NCI-H526 (cell line): ENCODE measurements around the gene IZUMO4.
"Not testable (repeated sequence)": the region's sequence is repeated elsewhere in the genome, so short reads cannot be mapped to it uniquely, and the experiment has no call there.

Source experiments
- DNase-seq, 2 experiments: peaks; one replicate each; lab custom pipeline; 2025; lab: John Stamatoyannopoulos, UW

Gene IZUMO4

GRCh38 chr19:2081873-2082810, 14.6 kb upstream of the IZUMO4 start:
- no peak for DNase-seq

- no peak for DNase-seq
Measured at GRCh38 chr19:2083174-2083854, 13.4 kb upstream of the IZUMO4 start.

DNA sequence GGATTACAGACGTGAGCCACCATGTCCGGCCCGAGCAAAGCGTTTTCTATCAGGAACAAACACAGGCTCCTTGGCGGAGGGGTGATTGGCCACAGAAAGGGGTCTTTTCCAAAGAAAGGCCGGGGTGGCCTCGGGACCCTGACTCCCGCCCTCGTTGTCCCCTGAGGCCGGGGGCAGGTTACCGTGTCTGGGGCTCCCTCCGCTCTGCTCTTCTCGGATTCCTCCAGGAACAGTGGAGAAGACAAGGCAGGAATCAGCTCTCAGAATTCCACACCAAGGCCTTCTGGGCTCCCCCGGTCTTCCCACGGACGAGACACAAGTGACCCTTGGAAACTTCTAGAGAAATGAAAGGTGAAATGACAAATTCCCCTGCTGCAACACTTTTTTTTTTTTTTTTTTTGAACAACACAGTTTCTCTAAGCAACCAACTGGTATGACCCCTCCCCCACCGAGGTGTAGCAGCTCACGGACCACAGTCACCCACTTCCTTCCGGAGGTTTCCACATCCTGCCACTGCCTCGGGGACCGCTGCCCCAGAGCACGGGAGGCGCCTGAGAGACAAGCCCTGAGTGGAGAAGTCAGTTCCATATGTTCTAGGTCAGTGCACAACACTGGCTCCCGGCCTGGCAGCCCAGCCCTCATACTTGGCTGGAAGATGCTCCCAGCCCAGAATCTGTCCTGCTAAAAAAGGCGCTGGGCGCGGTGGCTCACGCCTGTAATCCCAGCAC, 11.6 kb upstream of the IZUMO4 start:
- no peak for DNase-seq

- DNase-seq: not testable (repeated sequence)
Measured at GRCh38 chr19:2086695-2087620, 9.8 kb upstream of the IZUMO4 start.

GRCh38 chr19:2087621-2088100, 9.1 kb upstream of the IZUMO4 start:
- DNase-seq: no peak

GRCh38 chr19:2089001-2089711, 7.6 kb upstream of the IZUMO4 start:
- no peak for DNase-seq

GRCh38 chr19:2089727-2090053, 7.0 kb upstream of the IZUMO4 start:
- DNase-seq: no peak

GRCh38 chr19:2091926-2092525, 4.7 kb upstream of the IZUMO4 start:
- DNase-seq: not testable (repeated sequence)

DNA sequence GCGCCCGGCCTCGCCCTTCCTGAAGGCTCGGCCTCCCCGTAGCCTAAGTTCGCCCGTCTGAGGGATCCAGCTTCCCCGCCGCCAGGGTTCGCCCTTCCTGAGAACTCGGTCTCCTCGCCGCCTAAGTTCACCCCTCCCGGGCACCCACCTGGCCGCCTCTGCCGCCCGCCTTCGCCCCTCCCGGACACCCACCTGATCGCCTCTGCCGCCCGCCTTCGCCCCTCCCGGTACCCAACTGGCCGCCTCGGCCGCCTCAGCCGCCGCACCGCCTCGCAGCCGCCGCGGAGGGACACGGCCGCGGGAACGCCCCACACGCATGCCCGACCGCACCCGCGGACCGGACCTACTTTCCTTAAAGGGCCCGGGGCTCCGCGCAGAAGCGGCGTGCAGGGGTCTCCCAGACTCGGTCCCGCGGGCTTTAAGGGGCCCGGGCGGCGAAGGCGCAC, 658 bp upstream of the IZUMO4 start, which contains the start of gene MOB3A:
Gene MOB3A, minus strand, starts transcription at position 293 of the 446 bp plus-strand sequence. CDS start 17,766 bp downstream, outside the sequence.
- peak; percentile 86 to 96 for DNase-seq

DNA sequence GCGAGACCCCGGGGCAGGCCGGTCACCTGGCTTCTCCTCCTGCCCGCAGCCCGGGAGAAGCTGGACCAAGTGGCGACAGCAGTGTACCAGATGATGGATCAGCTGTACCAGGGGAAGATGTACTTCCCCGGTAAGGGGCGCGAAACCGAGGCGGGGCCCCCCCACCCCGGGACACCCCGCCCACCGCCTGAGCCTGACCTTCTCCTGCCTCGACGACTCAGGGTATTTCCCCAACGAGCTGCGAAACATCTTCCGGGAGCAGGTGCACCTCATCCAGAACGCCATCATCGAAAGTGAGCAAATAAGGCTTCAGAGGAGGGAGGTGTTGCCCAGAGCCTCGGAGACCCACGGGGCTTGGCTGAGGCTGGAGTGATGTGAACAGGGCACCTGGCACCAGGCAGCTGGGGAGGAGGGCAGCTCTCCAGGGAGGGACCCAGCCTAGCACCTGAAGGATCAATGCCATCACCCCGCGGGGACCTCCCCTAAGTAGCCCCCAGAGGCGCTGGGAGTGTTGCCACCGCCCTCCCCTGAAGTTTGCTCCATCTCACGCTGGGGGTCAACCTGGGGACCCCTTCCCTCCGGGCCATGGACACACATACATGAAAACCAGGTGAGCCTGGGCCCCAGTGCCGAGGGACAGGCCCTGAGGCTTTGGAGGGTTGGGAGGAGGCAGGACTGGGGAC, 629 bp downstream of the IZUMO4 start:
- DNase-seq: peak in 1 of 2 experiments; percentile 6

DNA sequence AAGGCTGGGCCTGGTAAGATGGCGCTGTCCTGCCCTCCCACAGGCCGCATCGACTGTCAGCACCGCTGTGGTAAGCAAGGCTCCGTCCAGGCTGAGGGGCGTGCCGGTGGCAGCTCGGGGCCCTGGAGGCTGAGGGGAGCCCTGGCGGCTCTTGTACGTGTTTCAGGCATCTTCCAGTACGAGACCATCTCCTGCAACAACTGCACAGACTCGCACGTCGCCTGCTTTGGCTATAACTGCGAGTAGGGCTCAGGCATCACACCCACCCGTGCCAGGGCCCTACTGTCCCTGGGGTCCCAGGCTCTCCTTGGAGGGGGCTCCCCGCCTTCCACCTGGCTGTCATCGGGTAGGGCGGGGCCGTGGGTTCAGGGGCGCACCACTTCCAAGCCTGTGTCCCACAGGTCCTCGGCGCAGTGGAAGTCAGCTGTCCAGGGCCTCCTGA, 1.2 kb downstream of the IZUMO4 start:
- DNase-seq: peak in 1 of 2 experiments; percentile 21

- no peak for DNase-seq
Measured at GRCh38 chr19:2099054-2099501, 2.4 kb downstream of the IZUMO4 start.

- no peak for DNase-seq
Measured at GRCh38 chr19:2099937-2100718, 3.4 kb downstream of the IZUMO4 start.

DNA sequence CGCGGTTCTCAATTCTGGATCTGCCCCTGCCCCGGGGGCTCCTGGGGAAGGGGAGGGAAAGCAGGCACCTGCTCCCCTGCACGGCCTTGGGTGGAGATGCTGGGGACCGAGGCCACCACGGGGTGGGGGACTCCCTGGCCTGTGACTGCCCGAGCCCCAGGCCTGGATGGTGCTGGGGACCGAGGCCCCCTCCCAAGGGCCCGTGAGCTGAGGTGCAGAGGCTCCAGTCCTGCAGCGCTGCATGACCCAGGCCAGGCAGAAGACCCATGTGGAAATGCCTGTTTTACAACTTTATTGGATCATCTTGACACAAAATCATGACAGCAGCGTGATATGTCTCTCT, 4.0 kb downstream of the IZUMO4 start:
- no peak for DNase-seq

- DNase-seq: no peak
Measured at GRCh38 chr19:2101417-2102335, 5.0 kb downstream of the IZUMO4 start.

GRCh38 chr19:2103045-2103707, 6.5 kb downstream of the IZUMO4 start:
- no peak for DNase-seq
